GM06990 (cell line): ENCODE results near the gene DLGAP3.

Experiments used
- DNase-seq: peaks from one replicate; pipeline ENCODE4 v3.0.0-alpha.2; 2011; ENCODE audit not compliant: insufficient read length; ENCODE audit errors: extremely low read depth
- H3K27me3 ChIP-seq: replicated peaks from 2 replicates; pipeline ENCODE4 v1.6.0; 2011; ENCODE audit warnings: low read length; ENCODE audit not compliant: control insufficient read depth, insufficient read depth
- H3K36me3 ChIP-seq: 2 replicates; pipeline ENCODE4 v1.5.1; 2011; ENCODE audit warnings: low read length; ENCODE audit not compliant: control insufficient read depth, insufficient read depth
- H3K4me3 ChIP-seq: replicated peaks from 2 replicates; pipeline ENCODE4 v1.5.1; 2011; ENCODE audit warnings: low read depth, mild to moderate bottlenecking, control low read depth, low read length
- CTCF ChIP-seq: IDR thresholded peaks from 2 replicates; pipeline ENCODE4 v1.5.1; 2011; ENCODE audit warnings: low read length, control low read depth, mild to moderate bottlenecking, inconsistent platforms; ENCODE audit not compliant: insufficient read depth, poor library complexity, severe bottlenecking

DLGAP3 gene

DNA sequence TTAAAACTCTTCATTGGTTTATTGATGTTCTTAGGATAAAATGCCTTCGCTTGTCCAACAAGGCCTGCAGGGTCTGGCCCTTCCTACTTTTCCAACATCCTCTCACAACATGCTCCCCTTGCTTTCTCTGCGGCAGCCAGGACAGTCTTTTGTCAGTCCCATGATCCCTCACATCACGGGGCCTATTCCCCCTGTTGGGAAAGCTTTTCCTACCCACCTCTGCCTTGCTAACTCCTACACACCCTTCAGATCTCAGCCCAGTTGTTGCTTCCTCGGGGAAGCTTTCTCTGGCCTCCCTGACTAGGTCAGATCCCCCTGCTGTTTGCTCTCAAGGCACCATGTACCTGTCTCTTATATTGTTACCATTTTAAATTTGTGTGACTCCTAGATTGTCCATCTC, 19.0 kb downstream of the DLGAP3 start:
- no peak overlapping the region for H3K4me3 ChIP-seq
- H3K36me3 ChIP-seq: no peaks in the 10 kb centered on the region
- no peaks in the 10 kb centered on the region; the same call in 1 of the 2 replicates for H3K27me3 ChIP-seq
- TF ChIP-seq CTCF: no peak
- DNase-seq: no peak

GRCh38 chr1:34908369-34908768, 21.1 kb downstream of the DLGAP3 start:
- TF ChIP-seq CTCF: no peak
- no peak for DNase-seq
- Histone ChIP-seq H3K36me3 (no peaks in the 10 kb centered on the region), H3K27me3 (no peaks in the 10 kb centered on the region), H3K4me3 (no peak overlapping the region)

DNA sequence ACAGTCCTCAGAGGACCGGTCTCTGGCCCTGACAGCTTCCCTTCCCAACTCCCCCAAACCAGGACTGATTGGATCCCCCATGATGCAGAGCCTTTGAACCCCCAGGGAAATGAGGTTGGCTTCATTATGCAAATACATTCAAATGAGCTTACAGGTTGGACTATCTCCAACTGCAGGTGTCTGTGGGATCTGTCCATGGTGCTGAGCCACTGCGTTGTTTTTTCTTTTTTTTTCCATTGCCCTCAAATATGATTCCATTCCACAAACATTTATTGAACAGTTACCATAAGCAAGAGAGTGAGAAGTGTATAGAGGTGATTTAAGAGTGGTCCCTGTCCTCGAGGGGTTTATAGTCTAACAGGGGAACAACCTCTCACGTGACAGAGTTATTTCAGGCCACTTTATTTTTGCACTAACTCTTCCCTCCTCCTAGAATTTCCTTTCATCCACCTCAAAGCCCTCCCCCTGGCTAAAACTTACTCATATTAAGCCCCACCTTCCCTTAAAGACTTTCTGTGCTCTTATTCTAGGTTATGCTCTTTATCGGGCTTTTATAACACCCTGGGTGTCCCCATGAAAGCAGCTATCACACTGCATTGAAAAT, 21.9 kb downstream of the DLGAP3 start:
- Histone ChIP-seq H3K27me3 (no peaks in the 10 kb centered on the region), H3K36me3 (no peaks in the 10 kb centered on the region), H3K4me3 (no peak overlapping the region)
- no peak for TF ChIP-seq CTCF
- DNase-seq: no peak

DNA sequence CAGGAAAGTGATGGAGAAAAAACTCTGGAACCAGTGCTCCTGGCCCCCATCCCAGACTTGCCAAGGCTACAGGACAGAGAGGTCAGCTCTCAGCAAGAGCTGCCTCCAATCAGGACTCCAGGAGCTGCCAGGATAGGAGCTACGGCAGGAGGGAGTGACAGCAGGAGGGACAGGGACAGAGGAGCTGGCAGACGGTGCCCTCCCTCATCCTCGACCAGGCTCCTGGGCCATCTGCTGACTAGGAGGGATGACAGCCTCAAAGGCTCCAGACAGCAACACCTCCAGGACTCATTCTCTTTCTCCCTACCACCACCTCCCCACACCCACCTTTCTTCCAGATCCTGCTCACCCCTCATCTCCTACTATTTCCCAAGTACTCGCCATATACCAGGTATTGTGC, 22.7 kb downstream of the DLGAP3 start:
- H3K36me3 ChIP-seq: no peaks in the 10 kb centered on the region
- H3K4me3 ChIP-seq: no peak overlapping the region
- no peak for DNase-seq
- H3K27me3 ChIP-seq: no peaks in the 10 kb centered on the region
- TF ChIP-seq CTCF: no peak

DNA sequence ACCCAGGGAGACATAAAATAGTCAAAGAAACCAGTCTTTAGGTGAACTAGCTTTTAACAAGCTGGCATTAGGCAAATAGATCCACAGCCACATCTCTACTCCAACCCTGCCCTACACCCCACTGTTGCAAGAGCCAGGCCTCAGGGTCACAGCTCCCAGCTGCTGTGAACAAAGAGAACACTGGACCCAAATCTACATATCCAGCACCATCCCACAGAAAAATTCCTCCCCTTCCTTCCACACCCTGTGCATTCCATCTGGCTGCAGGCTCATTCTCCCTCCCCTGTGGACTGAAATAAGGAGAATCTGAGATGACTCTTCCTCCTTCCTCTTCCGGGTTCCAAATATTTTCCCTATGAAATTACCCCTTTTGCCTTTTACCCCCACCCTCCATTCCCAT, 23.2 kb downstream of the DLGAP3 start:
- H3K36me3 ChIP-seq: no peaks in the 10 kb centered on the region
- no peak for DNase-seq
- TF ChIP-seq CTCF: no peak
- no peak overlapping the region for H3K4me3 ChIP-seq
- no peaks in the 10 kb centered on the region for H3K27me3 ChIP-seq

GRCh38 chr1:34905098-34905459, 24.4 kb downstream of the DLGAP3 start:
- Histone ChIP-seq H3K4me3 (no peak overlapping the region), H3K36me3 (no peaks in the 10 kb centered on the region), H3K27me3 (no peaks in the 10 kb centered on the region)
- DNase-seq: no peak
- TF ChIP-seq CTCF: no peak
